Mesendoderm (in vitro differentiated cells): ENCODE measurements around the gene KRT34. TPM values are rescaled to one million over a fixed set of nuclear protein-coding genes. Genes with fewer than 3 reads are reported as not detected.
"Not testable (repeated sequence)": the region's sequence is repeated elsewhere in the genome, so short reads cannot be mapped to it uniquely, and the experiment has no call there.

Experiments used
- DNase-seq: peaks from one replicate; pipeline ENCODE4 v3.0.0; 2013
- H2AK5ac ChIP-seq: 2 replicates; pipeline ENCODE4 v1.6.1; 2013; ENCODE audit warnings: low read length, inconsistent platforms
- H2BK120ac ChIP-seq: 2 replicates; pipeline ENCODE4 v1.6.1; 2013; ENCODE audit warnings: low read depth, mild to moderate bottlenecking, low read length, moderate library complexity, mixed read lengths
- H2BK15ac ChIP-seq: replicated peaks from 2 replicates; pipeline ENCODE4 v1.6.1; 2013; ENCODE audit warnings: low read depth, mild to moderate bottlenecking, moderate library complexity
- H2BK5ac ChIP-seq: 2 replicates; pipeline ENCODE4 v1.6.1; 2013; ENCODE audit warnings: low read length, inconsistent platforms
- H3K18ac ChIP-seq: 2 replicates; pipeline ENCODE4 v1.6.1; 2013; ENCODE audit warnings: mild to moderate bottlenecking, low read length, mixed read lengths
- H3K23ac ChIP-seq: one replicate; pipeline ENCODE4 v1.6.1; 2013; ENCODE audit warnings: low read length
- H3K27ac ChIP-seq: 2 replicates; pipeline ENCODE4 v1.5.1; 2013; ENCODE audit warnings: low read depth, mild to moderate bottlenecking, inconsistent platforms, low read length, moderate library complexity
- H3K27me3 ChIP-seq: 2 replicates; pipeline ENCODE4 v1.6.1; 2013; ENCODE audit warnings: low read length, control low read depth, mild to moderate bottlenecking, inconsistent platforms; ENCODE audit not compliant: insufficient read depth, poor library complexity
- H3K36me3 ChIP-seq: 2 replicates; pipeline ENCODE4 v1.6.1; 2013; ENCODE audit warnings: low read length, inconsistent platforms; ENCODE audit not compliant: control insufficient read depth, insufficient read depth
- H3K4ac ChIP-seq: one replicate; pipeline ENCODE4 v1.6.1; 2013; ENCODE audit warnings: low read depth, mild to moderate bottlenecking, low read length, moderate library complexity
- H3K4me1 ChIP-seq: 2 replicates; pipeline ENCODE4 v1.6.1; 2013; ENCODE audit warnings: low read depth, low read length, inconsistent platforms; ENCODE audit not compliant: control insufficient read depth
- H3K4me2 ChIP-seq: 2 replicates; pipeline ENCODE4 v1.6.1; 2013; ENCODE audit warnings: low read length
- H3K4me3 ChIP-seq: 2 replicates; pipeline ENCODE4 v1.5.1; 2013; ENCODE audit warnings: mild to moderate bottlenecking, low read length
- H3K56ac ChIP-seq: one replicate; pipeline ENCODE4 v1.6.1; 2013; ENCODE audit warnings: low read length
- H3K79me1 ChIP-seq: 2 replicates; pipeline ENCODE4 v1.6.1; 2013; ENCODE audit warnings: low read length, inconsistent platforms
- H3K79me2 ChIP-seq: 2 replicates; pipeline ENCODE4 v1.6.1; 2013; ENCODE audit warnings: mild to moderate bottlenecking, low read length; ENCODE audit not compliant: control insufficient read depth, insufficient read depth
- H3K9ac ChIP-seq: 2 replicates; pipeline ENCODE4 v1.6.1; 2013; ENCODE audit warnings: low read length, inconsistent platforms
- H4K5ac ChIP-seq: one replicate; pipeline ENCODE4 v1.6.1; 2013; ENCODE audit warnings: low read length
- H4K8ac ChIP-seq: one replicate; pipeline ENCODE4 v1.6.1; 2013; ENCODE audit warnings: low read depth, mild to moderate bottlenecking, control low read depth, low read length, moderate library complexity
- WGBS: extraction: QIAGEN DNeasy Blood & Tissue Kit; methylation state at CpG from one replicate; pipeline ENCODE4 v1.1.7; 2013; ENCODE audit warnings: low lambda C conversion rate, missing lambda C conversion rate; ENCODE audit not compliant: insufficient coverage; ENCODE audit errors: extremely low coverage; 5-methylcytosine and 5-hydroxymethylcytosine counted together
- polyA plus RNA-seq, 2 experiments: library from polyadenylated mRNA; stranded (reverse); fragments of 200-250 nt; gene quantifications; one replicate each; pipeline ENCODE4 v1.2.3, GENCODE V29; 2013

The KRT34 gene
- polyA plus RNA-seq (2013, experiment 1 of 2): not detected
- not detected for polyA plus RNA-seq (2013, experiment 2 of 2)

DNA sequence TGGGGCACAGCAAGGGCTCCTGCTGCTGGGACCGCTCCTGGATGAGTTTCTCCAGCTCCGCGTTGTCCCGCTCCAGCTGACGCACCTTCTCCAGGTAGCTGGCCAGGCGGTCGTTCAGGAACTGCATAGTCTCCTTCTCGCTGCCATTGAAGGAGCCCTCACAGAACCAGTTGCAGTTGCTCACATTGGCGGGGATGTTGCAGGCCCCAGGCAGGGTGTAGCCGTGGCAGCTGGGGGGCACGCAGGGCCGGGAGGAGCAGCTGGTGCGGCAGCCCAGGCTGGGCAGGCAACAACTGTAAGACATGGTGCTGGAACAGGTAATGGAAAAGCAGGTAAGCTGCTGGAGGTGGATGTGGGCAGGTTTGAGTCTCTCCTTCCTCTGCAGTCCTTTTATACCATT, at the start of gene KRT34:
Gene KRT34, minus strand, starts transcription at position 364 of the 400 bp plus-strand sequence. Its CDS starts 60 bp downstream, at position 304.
- not testable (repeated sequence) for H3K56ac ChIP-seq, H2BK120ac ChIP-seq, H3K4me2 ChIP-seq, H3K18ac ChIP-seq, DNase-seq, H3K23ac ChIP-seq, H3K27me3 ChIP-seq, H3K79me2 ChIP-seq, H3K4me3 ChIP-seq, H4K8ac ChIP-seq, H2BK15ac ChIP-seq, H3K9ac ChIP-seq, H3K27ac ChIP-seq, H4K5ac ChIP-seq, H2BK5ac ChIP-seq, H3K4me1 ChIP-seq, H3K36me3 ChIP-seq, H2AK5ac ChIP-seq, H3K79me1 ChIP-seq, H3K4ac ChIP-seq
- WGBS: no CpG with 5 or more reads among the region's 13 CpGs

- H3K79me2 ChIP-seq, H2BK5ac ChIP-seq, H3K18ac ChIP-seq, H3K4me1 ChIP-seq, H3K27ac ChIP-seq, H3K79me1 ChIP-seq, H3K27me3 ChIP-seq, H2BK15ac ChIP-seq, H4K8ac ChIP-seq, H3K23ac ChIP-seq, H3K4me2 ChIP-seq, H3K9ac ChIP-seq, H4K5ac ChIP-seq, H3K36me3 ChIP-seq, H3K56ac ChIP-seq, H2AK5ac ChIP-seq, H2BK120ac ChIP-seq, H3K4me3 ChIP-seq, H3K4ac ChIP-seq, DNase-seq: not testable (repeated sequence)
- WGBS: no CpG with 5 or more reads among the region's 9 CpGs
These were observed 48.3 kb upstream of the KRT34 start for GRCh38 chr17:41430376-41430775.

GRCh38 chr17:41429667-41430066, 47.6 kb upstream of the KRT34 start:
- Histone ChIP-seq H3K27ac (no peak overlapping the region), H3K79me2 (no peaks in the 10 kb centered on the region), H2BK120ac (no peak overlapping the region), H2BK5ac (no peak overlapping the region), H3K56ac (no peak overlapping the region), H2BK15ac (no peak overlapping the region), H3K18ac (no peak overlapping the region), H3K4me3 (no peak overlapping the region), H3K27me3 (no peaks in the 10 kb centered on the region), H3K4me2 (no peak overlapping the region), H3K4ac (no peak overlapping the region), H3K23ac (no peak overlapping the region), H2AK5ac (no peak overlapping the region), H3K9ac (no peak overlapping the region), H3K4me1 (no peaks in the 10 kb centered on the region), H3K79me1 (no peaks in the 10 kb centered on the region), H4K8ac (no peak overlapping the region), H4K5ac (no peak overlapping the region), H3K36me3 (no peaks in the 10 kb centered on the region)
- WGBS: no CpG with 5 or more reads among the region's 7 CpGs
- DNase-seq: no peak

DNA sequence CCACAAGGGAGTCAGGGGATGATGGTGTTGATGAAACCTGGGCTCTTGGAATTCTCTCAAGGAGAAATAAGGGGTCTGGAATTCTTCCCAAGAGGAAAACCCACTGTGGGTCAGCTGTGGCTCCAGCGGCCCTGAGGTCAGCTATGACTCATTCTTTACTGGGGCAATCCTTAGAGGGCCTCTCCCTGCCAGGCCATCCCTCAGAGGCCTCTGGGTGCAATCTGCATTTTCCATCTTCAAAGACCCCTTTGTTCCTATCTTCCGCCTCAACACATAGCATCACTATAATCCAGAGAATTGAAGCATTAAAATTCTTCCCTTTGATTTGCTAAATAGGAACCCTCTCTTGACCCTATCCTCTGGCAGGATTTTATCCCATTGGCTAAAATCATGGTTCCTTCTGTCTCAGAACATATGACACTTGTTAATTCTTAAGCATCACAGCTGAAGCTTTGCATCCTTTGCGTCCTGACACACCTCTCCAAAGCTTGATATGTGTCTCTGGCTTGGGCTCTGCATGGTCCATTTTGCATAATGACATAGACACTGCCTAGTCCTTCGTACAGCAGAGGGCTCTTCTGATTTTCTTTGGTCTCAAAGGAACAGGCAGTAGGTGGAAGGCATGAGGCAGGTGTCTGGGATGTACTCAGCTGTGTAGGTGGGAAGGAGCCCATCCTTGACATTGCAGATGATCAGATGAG, 46.6 kb upstream of the KRT34 start:
- H3K18ac ChIP-seq: no peak overlapping the region
- no CpG with 5 or more reads among the region's 4 CpGs for WGBS
- H3K79me2 ChIP-seq: no peaks in the 10 kb centered on the region
- no peaks in the 10 kb centered on the region for H3K4me1 ChIP-seq
- no peak overlapping the region for H4K5ac ChIP-seq
- no peak overlapping the region for H2BK5ac ChIP-seq
- H3K56ac ChIP-seq: no peak overlapping the region
- H3K79me1 ChIP-seq: no peaks in the 10 kb centered on the region
- H3K23ac ChIP-seq: no peak overlapping the region
- no peak overlapping the region for H3K27ac ChIP-seq
- no peak overlapping the region for H3K4me3 ChIP-seq
- H3K27me3 ChIP-seq: no peaks in the 10 kb centered on the region
- no peak overlapping the region for H2BK15ac ChIP-seq
- no peaks in the 10 kb centered on the region for H3K36me3 ChIP-seq
- H2AK5ac ChIP-seq: no peak overlapping the region
- no peak overlapping the region for H2BK120ac ChIP-seq
- no peak overlapping the region for H3K9ac ChIP-seq
- no peak for DNase-seq
- no peak overlapping the region for H3K4me2 ChIP-seq
- H3K4ac ChIP-seq: no peak overlapping the region
- no peak overlapping the region for H4K8ac ChIP-seq

- H3K4me3 ChIP-seq: no peak within 1 kb of the TSS
- no peaks in the 10 kb centered on the region for H3K36me3 ChIP-seq
- H3K23ac ChIP-seq: no peak within 1 kb of the TSS
- no peak for DNase-seq
- no peak within 1 kb of the TSS for H2AK5ac ChIP-seq
- no peak within 1 kb of the TSS for H2BK15ac ChIP-seq
- H3K27me3 ChIP-seq: no peaks in the 10 kb centered on the region
- no peak within 1 kb of the TSS for H3K4ac ChIP-seq
- no peaks in the 10 kb centered on the region for H3K4me1 ChIP-seq
- no peak within 1 kb of the TSS for H3K18ac ChIP-seq
- H2BK120ac ChIP-seq: no peak within 1 kb of the TSS
- H3K79me1 ChIP-seq: no peaks in the 10 kb centered on the region
- no peak within 1 kb of the TSS for H3K9ac ChIP-seq
- no peak within 1 kb of the TSS for H3K27ac ChIP-seq
- no peak within 1 kb of the TSS for H2BK5ac ChIP-seq
- no CpG with 5 or more reads among the region's 13 CpGs for WGBS
- no peak within 1 kb of the TSS for H4K5ac ChIP-seq
- no peaks in the 10 kb centered on the region for H3K79me2 ChIP-seq
- H3K56ac ChIP-seq: no peak within 1 kb of the TSS
- no peak within 1 kb of the TSS for H3K4me2 ChIP-seq
- no peak within 1 kb of the TSS for H4K8ac ChIP-seq
These were observed 42.1 kb upstream of the KRT34 start, which contains the start of gene KRT37 for GRCh38 chr17:41424111-41424635. TSS of gene KRT37 (minus strand) at chr17:41424585. CDS start at chr17:41424523, 62 bp downstream.
